ENCODE measurements around the gene SARM1. TPM values are rescaled to one million over a fixed set of nuclear protein-coding genes. Genes with fewer than 3 reads are reported as not detected.

The SARM1 gene
- total RNA-seq, 1 experiment from 2014 or later, result 5.1 TPM

- Histone ChIP-seq H2BK120ac (ENCODE audit: low read depth, low read length, poor library complexity, severe bottlenecking) (no peak overlapping the region), H2BK15ac (ENCODE audit: low read depth, low read length) (no peak overlapping the region), H3K18ac (ENCODE audit: insufficient read length, low read depth, low read length) (no peak overlapping the region), H4K91ac (ENCODE audit: insufficient read length, low read depth, low read length) (no peak overlapping the region), H3K56ac (ENCODE audit: insufficient read length, low read depth, low read length) (no peak overlapping the region), H3K27me3 (ENCODE audit: insufficient read depth, low read length) (peaks cover 12% of the 10 kb centered on the region; the same call in 1 of the 2 replicates), H3T11ph (ENCODE audit: low read length) (no peak overlapping the region), H4K20me1 (ENCODE audit: control insufficient read depth, insufficient read depth, insufficient read length) (peaks cover 2% of the 10 kb centered on the region), H3K79me1 (ENCODE audit: insufficient read depth, low read depth, low read length, poor library complexity, severe bottlenecking) (no peaks in the 10 kb centered on the region), H2AK5ac (ENCODE audit: insufficient read length, low read length) (no peak overlapping the region), H3K9me3 (ENCODE audit: control insufficient read depth, low read depth, low read length) (no peaks in the 10 kb centered on the region), H2AFZ (ENCODE audit: low read length) (no peak overlapping the region), H3K14ac (ENCODE audit: insufficient read depth, low read length) (no peak overlapping the region), H3K4me1 (ENCODE audit: insufficient read depth, low read length) (peaks cover 2% of the 10 kb centered on the region; the same call in 1 of the 2 replicates), H3K23me2 (ENCODE audit: insufficient read length, low read depth, low read length, poor library complexity, severe bottlenecking) (peaks cover 10% of the 10 kb centered on the region), H4K5ac (ENCODE audit: insufficient read length, low read depth, low read length) (no peak overlapping the region), H2BK5ac (ENCODE audit: insufficient read length, low read length) (no peak overlapping the region), H3K79me2 (ENCODE audit: insufficient read depth, low read length) (no peaks in the 10 kb centered on the region), H3K9ac (ENCODE audit: extremely low read depth, insufficient read length, low read length) (no peak overlapping the region), H4K8ac (replicated peaks; ENCODE audit: insufficient read length, low read depth, low read length) (no peak overlapping the region), H2BK12ac (ENCODE audit: insufficient read length, low read depth, low read length) (no peak overlapping the region), H2BK20ac (ENCODE audit: low read depth, low read length, poor library complexity, severe bottlenecking) (no peak overlapping the region), H3K23ac (ENCODE audit: insufficient read length, low read depth, low read length) (no peak overlapping the region), H3K27ac (ENCODE audit: insufficient read length, low read depth, low read length) (no peak overlapping the region), H3K4ac (ENCODE audit: low read depth, low read length) (no peak overlapping the region), H3K4me2 (ENCODE audit: insufficient read depth, insufficient read length, low read length) (peak overlapping the region; percentile 53)
- Mint-ChIP-seq H3K4me1 (peaks cover 14 to 21% of the 10 kb centered on the region in 2 experiments), H3K9me3 (no peaks in the 10 kb centered on the region; a peak in 2 of 5 replicates), H3K36me3 (ENCODE audit: insufficient read depth in 1 of 3, low read depth in 3 of 3) (peaks cover 0 to 6% (median 2%) of the 10 kb centered on the region in 3 experiments; a peak in 3 of 7 replicates), H3K27ac (peak overlapping the region in 2 of 3 experiments; percentile 66 to 87; a peak in 2 of 7 replicates), H3K27me3 (ENCODE audit: low read depth) (peaks cover 35% of the 10 kb centered on the region), H3K4me3 (peak overlapping the region in 1 of 2 experiments; percentile 85; a peak in 2 of 5 replicates)
- no peak for TF ChIP-seq CTCF (conservative IDR thresholded peaks at IDR 0.05)
- WGBS (ENCODE audit: extremely low coverage, insufficient read length, low lambda C conversion rate), result no CpG with 5 or more reads among the region's 1 CpG
- DNase-seq, result no peak
Measured at GRCh38 chr17:28370744-28371103, 770 bp upstream of the SARM1 start.

All from H9 (cell line).